Suprapubic skin (tissue), 4 donors: ENCODE results near the gene PHOX2B.
"Not testable (repeated sequence)": the region's sequence is repeated elsewhere in the genome, so short reads cannot be mapped to it uniquely, and the experiment has no call there.

Source experiments
- CTCF ChIP-seq, 2 donors: fragments of 200-600 bp in 1 of 2; fragments of 450-650 bp in 1 of 2; sonication (generic) in 1 of 2; IDR thresholded peaks; one replicate each; pipeline ENCODE4 v1.5.1; 2016 to 2019; ENCODE audit warnings: antibody characterized with exemption in 2 of 2, mild to moderate bottlenecking in 1 of 2, moderate library complexity in 1 of 2
- EP300 ChIP-seq: sonication (generic); formaldehyde crosslinking; IDR thresholded peaks from one replicate; pipeline ENCODE4 v1.6.1; 2017; ENCODE audit warnings: antibody characterized with exemption
- POLR2A ChIP-seq, 2 donors: fragments of 450-650 bp; IDR thresholded peaks; one replicate each; pipeline ENCODE4 v1.6.1; 2017; ENCODE audit warnings: antibody characterized with exemption in 2 of 2, mild to moderate bottlenecking in 2 of 2, moderate library complexity in 2 of 2
- POLR2AphosphoS5 ChIP-seq, 3 donors: sonication (generic); formaldehyde crosslinking; IDR thresholded peaks; one replicate each; pipeline ENCODE4 v1.6.1; 2017; ENCODE audit warnings: antibody characterized with exemption in 3 of 3

GRCh38 chr4:41711654-41712053, 36.9 kb downstream of the PHOX2B start:
- not testable (repeated sequence) for TF ChIP-seq POLR2A (IDR thresholded peaks at IDR 0.05); POLR2AphosphoS5 (IDR thresholded peaks at IDR 0.05); CTCF (IDR thresholded peaks at IDR 0.05); EP300
